Bronchial epithelial cell (primary cell): Measurements from ENCODE around the gene CELSR1. TPM values are rescaled to one million over a fixed set of nuclear protein-coding genes. Genes with fewer than 3 reads are reported as not detected.

Experiments used
- DNase-seq: peaks from one replicate; pipeline ENCODE4 v3.0.0-alpha.2; 2010; ENCODE audit warnings: low read depth
- FAIRE-seq: peaks from 2 replicates; lab custom pipeline; 2011; peaks lifted over from hg19 to GRCh38; lab: Jason Lieb, UNC
- H3K27me3 ChIP-seq: 2 replicates; pipeline ENCODE4 v1.5.1; 2011; ENCODE audit warnings: low read length; ENCODE audit not compliant: control insufficient read depth, insufficient read depth
- H3K36me3 ChIP-seq: 2 replicates; pipeline ENCODE4 v1.5.1; 2011; ENCODE audit warnings: low read length; ENCODE audit not compliant: control insufficient read depth, insufficient read depth
- H3K4me3 ChIP-seq: 2 replicates; pipeline ENCODE4 v1.5.1; 2011; ENCODE audit warnings: mild to moderate bottlenecking, low read depth, low read length, control low read depth
- CTCF ChIP-seq: IDR thresholded peaks from 2 replicates; pipeline ENCODE4 v1.5.1; 2011; ENCODE audit warnings: mild to moderate bottlenecking, moderate library complexity, low read length, control low read depth, inconsistent platforms; ENCODE audit not compliant: insufficient read depth, severe bottlenecking
- total RNA-seq: library from RNA; depleted of rRNA; stranded (reverse); fragments of >200 nt; gene quantifications from 2 replicates; pipeline ENCODE4 v1.2.1, GENCODE V29; 2014

Gene CELSR1
- total RNA-seq, 1 donor from 2014 or later = 39.0 TPM

- FAIRE-seq (no peak), DNase-seq (no peak)
- Histone ChIP-seq H3K4me3 (no peak overlapping the region), H3K27me3 (no peaks in the 10 kb centered on the region), H3K36me3 (peaks cover 41% of the 10 kb centered on the region)
- TF ChIP-seq CTCF = no peak
Measured at GRCh38 chr22:46348099-46348695, 189.2 kb downstream of the CELSR1 start.

- peaks cover 40% of the 10 kb centered on the region for H3K36me3 ChIP-seq
- H3K27me3 ChIP-seq = no peaks in the 10 kb centered on the region
- DNase-seq (no peak), FAIRE-seq (no peak)
- no peak for TF ChIP-seq CTCF
- no peak overlapping the region for H3K4me3 ChIP-seq
Measured at GRCh38 chr22:46347646-46348045, 189.8 kb downstream of the CELSR1 start.

DNA sequence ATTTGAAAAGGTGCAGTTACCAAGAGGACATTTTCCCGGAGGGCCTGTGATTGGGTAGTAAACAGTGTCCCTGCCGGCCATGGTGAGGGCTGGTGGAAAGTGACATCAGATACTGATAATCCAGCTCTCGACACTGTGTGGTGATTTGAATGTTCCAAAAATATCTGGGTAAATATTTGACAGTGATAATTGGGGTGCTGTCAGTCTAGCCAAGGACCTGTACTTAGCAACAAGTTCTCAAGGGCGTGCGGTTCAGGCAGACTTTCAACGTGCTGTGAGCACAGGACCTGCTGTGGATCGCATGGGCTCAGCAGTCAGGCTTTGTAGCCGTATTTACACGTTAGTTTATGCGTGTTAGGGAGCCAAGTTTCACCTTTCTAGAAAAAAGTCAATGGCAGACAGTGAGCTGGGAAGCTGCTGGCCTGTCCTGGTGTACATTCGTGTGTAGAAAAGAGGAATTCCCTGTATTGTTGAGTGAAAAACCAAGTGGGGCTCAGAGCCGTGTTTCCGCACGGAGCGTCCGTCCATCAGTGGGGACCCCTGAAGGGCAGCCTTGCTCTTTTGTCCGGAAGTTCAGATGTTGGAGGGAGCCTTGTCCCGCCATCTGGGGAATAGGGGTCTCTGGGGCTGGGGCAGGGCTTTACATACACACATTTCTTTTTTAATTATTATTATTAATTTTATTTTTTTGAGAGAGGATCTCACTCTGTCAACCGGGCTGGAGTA lies 190.6 kb downstream of the CELSR1 start:
- H3K36me3 ChIP-seq = peaks cover 35% of the 10 kb centered on the region

DNA sequence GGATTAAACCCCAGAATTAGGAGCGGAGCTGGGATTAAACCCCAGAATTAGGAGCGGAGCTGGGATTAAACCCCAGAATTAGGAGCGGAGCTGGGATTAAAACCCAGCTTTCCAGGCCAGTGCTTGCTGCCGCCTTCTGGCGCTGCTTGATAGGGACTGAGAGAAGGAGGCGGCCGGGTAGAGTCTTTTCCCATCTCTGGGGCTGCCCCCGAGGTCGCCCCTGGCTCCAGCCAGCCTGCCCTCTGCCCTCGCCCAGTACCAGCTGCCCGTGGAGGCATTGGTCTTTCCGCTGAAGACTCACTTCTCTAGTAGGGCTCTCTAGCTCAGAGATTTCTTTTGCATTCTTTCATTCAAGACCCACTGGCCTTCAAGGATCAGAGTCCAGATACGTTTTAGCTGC lies 196.7 kb downstream of the CELSR1 start:
- H3K36me3 ChIP-seq = peaks cover 21% of the 10 kb centered on the region
- FAIRE-seq (no peak), DNase-seq (no peak)
- H3K4me3 ChIP-seq = no peak overlapping the region
- no peak for TF ChIP-seq CTCF
- H3K27me3 ChIP-seq = no peaks in the 10 kb centered on the region

More for the DNA sequence above, 190.6 kb downstream of the CELSR1 start:
- H3K27me3 ChIP-seq = no peaks in the 10 kb centered on the region
- FAIRE-seq = peak; percentile 66
- no peak for TF ChIP-seq CTCF
- DNase-seq = no peak
- no peak overlapping the region for H3K4me3 ChIP-seq

DNA sequence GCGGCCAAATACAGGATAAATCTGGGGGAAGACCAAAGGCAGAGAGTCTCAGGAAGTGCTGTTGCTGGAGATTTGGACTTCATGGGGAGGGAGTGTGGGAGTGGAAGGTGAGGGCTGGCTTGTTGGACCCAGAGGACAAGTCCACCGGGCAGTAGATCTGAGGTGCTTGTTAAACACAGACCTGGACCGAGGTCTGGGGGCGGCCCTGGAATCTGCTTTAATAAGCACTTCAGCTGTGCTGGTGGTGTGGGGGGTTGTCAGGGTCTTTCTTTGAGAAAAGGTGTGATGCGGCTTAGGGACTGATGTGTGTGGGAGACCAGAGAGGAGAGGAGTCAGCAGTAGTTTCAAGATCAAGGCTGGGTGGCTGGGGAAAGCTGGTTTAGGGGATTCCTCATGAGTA lies 197.5 kb downstream of the CELSR1 start:
- no peak for TF ChIP-seq CTCF
- Histone ChIP-seq H3K27me3 (no peaks in the 10 kb centered on the region), H3K36me3 (peaks cover 21% of the 10 kb centered on the region), H3K4me3 (no peak overlapping the region)
- DNase-seq (no peak), FAIRE-seq (no peak)
